Adrenal gland (tissue), 5 donors: ENCODE measurements around the gene PTK6.

Experiments
- CTCF ChIP-seq, 6 experiments: fragments of 450-650 bp in 4 of 6; fragments of 200-600 bp in 2 of 6; sonication (generic) in 1 of 6; IDR thresholded peaks; 1 replicate in 5 of 6; 2 replicates in 1 of 6; pipeline versions ENCODE4 v1.5.1 to v1.8.0; 2016 to 2021; ENCODE audit warnings: antibody characterized with exemption in 6 of 6, mild to moderate bottlenecking in 2 of 6, moderate library complexity in 1 of 6
- POLR2A ChIP-seq, 2 donors: fragments of 450-650 bp; IDR thresholded peaks; one replicate each; pipeline ENCODE4 v1.6.1; 2017; ENCODE audit warnings: antibody characterized with exemption in 2 of 2, mild to moderate bottlenecking in 2 of 2, moderate library complexity in 1 of 2
- donor health status: DM: no; HTN: no; CAD: no.

- TF ChIP-seq CTCF (IDR thresholded peaks at IDR 0.05) (no peak), POLR2A (IDR thresholded peaks at IDR 0.05) (no peak)
These were observed 31.5 kb downstream of the PTK6 start for GRCh38 chr20:63505723-63506122.
